ENCODE data around the gene RIPOR3.
"Not testable (repeated sequence)": the region's sequence is repeated elsewhere in the genome, so short reads cannot be mapped to it uniquely, and the experiment has no call there.

The RIPOR3 gene

DNA sequence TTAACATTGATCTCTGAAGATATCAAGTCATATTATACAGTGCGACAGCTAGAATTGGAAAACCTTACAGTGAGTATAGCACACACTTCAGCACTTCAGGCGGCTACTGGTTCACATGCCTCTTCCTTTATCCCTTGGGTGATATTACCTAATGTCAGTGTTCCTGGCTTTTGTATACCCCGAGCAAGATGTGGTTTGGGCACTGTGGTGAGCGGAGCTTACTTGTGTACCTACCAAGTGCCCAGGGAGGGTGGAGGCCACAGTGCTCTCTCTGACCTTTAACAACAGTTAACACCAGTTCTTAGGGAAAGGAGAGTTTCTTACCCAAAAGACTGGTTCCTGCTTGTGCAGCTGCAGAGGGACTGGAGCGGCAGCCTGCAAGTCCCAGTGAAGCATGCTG is 116.8 kb downstream of the RIPOR3 start:
- no peak for DNase-seq (ENCODE audit: low spot score)

DNA sequence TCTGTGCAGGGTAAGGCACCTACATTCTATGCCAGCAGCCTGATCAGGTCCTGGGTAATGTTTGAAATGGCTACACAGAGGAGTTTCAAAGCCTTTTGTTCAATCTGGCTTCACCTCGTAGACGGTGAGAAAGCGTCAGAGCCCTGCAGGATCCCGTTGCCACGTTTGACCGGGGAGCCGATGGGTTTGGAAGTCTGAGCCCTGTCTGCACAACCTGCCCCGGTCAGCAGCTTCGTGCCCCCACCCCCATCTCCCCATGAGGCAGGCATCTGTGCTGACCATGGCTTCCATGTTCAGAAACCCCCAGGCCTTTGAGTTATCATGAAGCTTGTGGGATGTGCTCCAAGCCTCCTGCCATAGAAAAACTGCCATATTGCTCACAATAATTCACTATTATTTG is 117.2 kb downstream of the RIPOR3 start:
- no peak for DNase-seq (ENCODE audit: low spot score)

DNA sequence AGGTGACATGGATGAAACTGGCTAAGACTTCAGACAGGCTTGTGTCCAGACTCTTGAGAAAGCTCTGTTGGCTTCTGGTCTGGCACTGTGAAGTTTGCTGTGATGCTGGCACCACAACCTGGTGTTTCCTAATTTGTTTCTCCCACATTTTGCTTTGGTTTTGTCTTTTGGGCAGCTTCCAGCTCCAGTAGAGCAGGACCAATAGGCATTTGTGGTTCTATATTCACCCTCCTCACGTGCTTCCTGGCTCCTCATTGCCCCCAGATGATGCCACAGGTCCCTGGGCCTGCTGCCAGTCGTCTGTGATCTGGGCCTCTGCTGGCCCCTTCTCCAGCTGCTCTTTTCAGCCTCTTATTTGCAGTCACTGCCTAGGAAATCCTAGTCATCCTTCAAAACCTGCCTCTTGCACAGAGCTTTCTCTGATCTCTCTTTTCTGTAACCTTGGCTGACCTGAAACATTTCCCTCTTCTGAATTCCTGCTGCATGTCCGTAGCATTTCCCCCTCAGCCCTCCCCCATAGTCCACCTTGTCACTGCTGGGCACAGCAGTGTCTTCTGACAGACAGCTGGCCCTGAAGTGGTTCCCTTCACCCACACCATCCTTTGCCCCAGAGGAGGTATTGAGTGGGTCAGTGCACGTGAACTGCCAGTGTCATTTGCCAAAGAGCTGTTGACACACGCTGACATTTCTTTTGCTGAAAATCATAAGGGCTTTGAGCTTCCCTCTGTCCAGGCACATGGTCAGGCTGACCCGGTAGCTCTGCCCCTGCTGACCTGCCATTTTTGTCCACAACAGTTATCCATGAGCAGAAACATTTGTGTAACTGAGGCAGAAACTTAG is 118.2 kb downstream of the RIPOR3 start:
- DNase-seq (ENCODE audit: low spot score), result peak; percentile 82

DNA sequence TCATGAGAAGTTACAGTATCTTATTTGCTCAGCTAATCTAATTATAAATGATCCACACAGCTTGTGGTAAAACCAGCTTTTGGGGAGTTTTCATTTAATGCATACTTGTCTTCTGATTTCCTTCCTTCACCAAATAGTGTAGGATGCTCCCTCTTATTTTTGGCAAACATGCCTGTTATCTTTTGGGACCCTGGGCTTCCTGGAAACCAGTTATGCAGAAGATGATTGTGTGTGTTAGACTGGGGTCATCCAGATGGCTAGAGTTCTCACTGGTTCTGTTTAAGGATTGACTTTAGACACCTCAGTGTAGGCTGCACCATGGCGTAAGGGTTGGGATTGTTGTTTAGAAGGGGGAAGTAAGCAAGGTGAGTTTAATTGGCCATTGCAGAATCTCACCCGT is 119.9 kb downstream of the RIPOR3 start:
- no peak for DNase-seq (ENCODE audit: low spot score)

DNA sequence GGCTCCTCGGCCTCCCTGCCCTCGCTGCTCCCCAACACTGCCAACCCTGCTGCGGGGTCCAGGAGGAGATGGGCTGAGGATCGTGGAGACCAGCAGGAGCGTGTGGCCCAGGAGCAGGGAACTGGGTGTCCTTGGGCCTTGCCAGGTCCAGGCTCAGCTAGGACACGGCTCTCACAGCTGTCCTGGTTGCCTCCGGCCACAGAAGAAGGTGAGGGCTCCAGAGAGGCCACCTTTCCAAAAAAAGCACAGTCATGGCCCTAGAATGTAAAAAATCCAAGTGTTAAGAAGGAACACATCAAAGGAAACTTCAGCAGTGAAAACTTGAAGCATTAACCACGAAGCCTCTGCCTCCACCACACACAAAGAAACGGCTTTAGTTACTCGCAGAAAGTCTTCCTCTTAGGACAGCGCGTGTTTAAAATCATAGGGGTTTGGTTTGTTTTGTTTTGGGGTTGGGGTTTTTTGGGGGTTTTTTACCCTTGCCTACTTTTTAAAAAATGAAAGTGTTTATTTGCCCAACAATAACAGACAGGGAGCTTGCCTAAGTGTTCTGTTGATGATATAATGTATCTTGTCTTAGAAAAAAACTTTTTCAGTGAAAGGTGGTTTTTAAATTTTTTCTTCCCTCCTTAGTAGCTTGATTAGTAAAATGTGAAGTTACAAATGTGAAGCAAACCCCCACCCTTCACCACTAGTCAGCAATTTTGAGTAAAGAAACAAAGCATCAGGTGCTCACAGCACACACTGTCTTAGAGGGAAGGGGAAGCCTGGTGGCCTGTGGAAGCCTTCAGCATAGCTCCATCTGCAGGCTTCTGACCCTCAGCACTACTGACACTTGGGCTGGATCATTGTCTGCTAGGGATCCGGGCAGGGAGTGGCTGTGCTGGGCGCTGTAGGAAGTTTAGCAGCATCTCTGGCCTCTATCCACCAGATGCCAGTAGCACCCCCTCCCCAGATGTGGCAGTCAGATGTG is 121.2 kb downstream of the RIPOR3 start:
- no peak for DNase-seq (ENCODE audit: low spot score)

DNA sequence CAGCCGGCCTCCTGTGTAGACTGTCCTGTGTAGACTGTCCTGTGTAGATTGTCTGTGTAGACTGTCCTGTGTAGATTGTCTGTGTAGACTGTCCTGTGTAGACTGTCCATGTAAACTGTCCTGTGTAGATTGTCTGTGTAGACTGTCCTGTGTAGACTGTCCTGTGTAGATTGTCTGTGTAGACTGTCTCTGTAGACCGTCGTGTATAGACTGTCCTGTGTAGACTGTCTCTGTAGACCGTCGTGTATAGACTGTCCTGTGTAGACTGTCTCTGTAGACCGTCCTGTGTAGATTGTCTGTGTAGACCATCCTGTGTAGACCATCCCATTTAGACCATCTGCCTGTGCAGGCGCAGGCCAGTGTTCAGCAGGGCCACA is 121.9 kb downstream of the RIPOR3 start:
- not testable (repeated sequence) for DNase-seq (ENCODE audit: low spot score)

DNA sequence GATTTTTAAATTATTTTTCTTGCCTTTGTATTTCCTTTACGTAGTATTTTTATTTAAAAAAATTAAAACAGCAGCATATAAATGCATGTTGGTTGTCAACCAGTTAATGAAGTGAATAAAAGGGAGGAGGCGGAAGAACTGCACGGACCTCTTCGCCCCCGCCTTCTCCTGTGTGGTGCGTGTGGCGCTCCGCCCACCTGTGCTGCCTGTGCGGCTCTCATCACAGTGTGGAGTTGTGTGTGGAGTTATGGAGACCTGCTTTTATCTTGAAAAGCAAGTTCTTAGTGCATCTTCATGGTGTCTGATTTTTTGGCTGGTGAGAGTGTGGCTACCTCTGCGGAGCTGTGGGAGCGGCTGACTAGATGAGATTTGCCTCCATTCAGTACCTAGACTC is 122.8 kb downstream of the RIPOR3 start:
- no peak for DNase-seq (ENCODE audit: low spot score)

DNA sequence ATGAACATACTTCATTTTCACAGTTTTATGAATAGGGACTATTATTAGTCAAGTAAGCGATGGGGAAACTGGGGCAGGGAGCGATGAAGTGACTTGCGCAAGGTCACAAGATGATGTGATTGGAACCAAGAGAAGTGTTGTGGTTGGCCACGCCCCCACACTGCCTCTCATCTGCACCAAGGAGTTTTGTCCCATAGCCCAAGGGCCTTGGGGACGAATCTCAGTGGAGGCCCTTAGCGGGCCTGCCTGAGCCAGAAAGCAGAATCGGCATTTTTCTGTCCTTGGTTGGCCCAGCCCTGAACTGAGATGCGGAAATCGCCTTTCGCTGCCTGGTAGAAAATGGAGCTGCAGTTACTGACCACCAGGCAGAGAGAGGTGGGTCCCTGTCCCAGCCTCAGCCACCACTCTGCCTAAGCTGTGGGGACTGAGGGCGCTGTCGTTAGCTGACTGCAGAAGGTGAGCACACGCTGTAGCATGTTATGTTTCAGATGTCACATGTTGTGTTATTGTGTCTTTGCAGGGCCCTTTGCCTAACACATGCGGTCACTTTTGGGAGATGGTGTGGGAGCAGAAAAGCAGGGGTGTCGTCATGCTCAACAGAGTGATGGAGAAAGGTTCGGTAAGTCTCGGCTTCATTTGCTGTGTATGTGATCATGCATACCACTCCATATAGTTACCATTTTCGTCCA is 123.3 kb downstream of the RIPOR3 start:
- no peak for DNase-seq (ENCODE audit: low spot score)

DNA sequence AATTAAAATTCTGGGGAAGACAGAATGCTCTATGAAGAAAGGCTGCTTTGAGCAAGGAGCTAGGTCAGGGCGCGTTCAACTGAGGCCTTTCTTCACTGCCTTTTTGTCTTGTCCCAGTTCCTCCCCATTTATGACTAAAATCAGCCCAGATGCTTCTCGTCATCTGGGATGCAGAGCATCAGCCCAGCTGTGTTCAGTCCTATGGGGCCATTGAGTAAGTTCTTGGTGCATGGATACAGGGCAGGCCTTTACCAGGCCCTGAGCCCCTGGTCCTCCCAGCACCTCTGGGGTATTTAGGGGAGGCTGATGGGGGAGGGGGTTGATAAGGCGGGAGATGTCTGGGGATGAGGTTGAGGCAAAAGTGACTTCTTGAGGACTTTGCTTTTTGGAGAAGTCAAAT is 125.5 kb downstream of the RIPOR3 start:
- DNase-seq (ENCODE audit: low spot score), result no peak

DNA sequence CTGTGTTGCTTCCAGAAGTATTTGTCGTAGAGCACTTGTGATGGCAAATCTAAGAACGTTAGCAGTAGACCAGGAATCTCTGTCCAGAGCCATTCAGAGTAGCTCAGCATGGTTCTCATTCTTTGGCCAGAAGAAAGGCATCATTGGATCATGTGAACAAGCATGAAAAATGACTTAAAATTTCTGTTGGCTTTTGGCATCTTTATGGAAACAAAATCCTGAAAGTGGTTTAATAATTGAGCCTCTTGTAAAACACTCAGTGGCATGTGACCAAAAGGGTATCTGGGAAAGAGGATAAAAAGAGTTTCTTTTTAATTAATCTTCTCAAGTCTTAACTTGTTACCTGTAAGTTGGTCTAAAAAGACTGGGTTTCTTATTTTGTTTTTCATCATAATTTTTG is 126.0 kb downstream of the RIPOR3 start:
- no peak for DNase-seq (ENCODE audit: low spot score)

DNA sequence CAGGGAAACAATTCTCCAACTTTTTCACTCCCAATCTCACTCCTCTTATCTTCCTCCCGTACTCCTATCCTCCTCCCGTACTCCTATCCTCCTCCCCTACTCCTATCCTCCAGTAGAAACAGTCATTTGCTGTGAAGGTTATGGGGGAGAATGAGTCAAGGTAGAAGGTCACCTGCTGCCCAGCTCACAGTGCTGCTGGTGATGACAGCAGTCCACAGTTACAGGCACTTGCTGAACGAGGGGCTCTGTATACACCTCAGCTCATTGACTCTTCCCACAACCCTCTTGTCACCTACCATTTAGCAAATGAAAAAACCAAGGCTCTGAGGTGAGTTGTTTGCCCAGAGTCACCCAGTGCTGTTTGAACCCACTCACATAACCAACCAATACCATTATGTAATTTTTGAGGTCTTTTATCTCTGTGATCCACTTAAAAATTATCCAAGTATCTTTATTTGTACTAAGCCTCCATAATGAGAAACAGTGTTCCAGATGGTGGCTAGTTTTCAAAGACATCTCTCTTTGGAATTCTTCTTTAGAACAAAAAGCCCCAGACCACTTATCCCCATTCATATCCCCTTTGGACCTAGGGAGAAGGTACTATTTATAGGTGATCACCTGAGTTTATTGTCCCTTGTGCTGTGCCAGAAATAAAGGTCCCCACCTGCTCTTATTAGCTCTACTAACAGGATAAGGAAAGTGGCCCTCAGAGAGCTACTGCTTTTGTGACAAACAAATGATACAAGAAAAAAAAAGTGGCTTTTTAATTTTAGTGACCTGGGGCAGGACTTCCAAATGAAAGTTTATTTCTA is 128.0 kb downstream of the RIPOR3 start:
- no peak for DNase-seq (ENCODE audit: low spot score)

DNA sequence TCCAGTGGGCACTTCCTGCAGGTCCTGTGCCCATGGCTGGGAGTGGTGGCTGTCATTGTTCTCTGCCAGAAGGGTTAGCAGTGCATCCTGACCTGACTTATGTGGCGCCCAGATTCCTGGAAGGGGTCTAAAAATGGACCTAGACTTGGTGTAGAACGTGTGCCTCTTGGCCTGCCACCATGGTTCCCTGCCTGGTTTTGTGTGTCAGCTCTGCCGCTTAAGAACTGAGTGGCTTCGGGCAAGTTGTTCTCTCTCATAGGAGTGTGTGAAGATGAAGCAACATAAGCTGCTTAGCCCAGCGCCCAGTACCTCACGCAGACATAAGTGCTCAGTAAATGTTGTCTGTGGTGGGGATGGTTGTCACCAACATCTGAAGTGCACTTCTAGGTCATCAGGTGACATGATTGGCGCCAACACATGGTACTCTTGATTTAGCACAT is 129.1 kb downstream of the RIPOR3 start:
- DNase-seq (ENCODE audit: low spot score), result no peak

DNA sequence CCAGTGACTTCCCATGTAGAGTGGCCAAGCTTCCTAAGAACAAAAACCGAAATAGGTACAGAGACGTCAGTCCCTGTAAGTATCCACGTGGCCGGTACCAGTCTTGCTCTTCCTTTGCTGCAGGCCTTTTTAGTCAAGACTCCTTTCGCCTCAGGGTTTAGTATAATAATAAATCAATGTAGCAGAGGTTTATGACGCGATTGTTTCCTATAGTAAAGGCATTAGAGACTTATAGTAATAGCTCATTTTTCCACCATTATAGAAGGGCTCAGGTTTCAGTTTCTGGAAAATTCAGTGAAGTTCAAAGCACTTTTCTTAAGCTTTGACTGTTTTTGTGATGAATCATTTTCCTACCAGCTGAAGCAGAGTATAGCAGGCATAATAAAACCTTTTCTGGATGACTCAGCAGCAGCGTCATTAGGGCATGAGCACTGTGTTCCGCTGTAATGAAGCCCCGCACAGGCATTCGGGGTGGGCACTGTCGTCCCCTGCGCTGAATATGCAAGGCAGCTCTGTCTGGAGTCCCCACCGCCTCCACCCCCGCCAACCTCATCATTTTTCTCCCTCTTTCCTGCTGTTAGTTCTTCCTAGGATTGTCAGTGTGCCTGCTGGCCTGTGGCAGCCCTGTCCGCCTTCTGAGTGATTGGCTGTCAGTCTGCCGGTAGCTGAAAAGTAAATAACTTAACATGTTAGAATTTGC is 129.8 kb downstream of the RIPOR3 start:
- peak; percentile 94 for DNase-seq (ENCODE audit: low spot score)

DNA sequence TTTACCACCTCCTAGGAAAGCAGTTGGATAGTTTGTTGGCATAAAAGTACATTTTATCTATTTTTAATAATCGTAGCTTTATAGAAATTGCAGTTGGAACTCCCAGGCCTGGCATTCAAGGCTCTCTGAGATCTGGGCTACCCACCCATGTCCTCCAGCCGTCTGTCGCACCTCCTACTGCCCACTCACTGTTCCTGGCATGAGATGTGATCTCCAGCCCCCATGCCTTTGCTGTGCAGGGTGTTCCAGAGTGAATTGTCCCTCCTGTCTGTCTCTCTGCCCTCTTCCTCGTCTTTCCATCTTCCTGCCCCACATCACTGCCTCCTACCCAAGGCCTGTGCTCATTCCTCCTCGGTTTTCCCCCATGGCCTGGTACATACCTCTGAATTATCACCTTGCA is 130.5 kb downstream of the RIPOR3 start:
- DNase-seq (ENCODE audit: low spot score), result no peak

DNA sequence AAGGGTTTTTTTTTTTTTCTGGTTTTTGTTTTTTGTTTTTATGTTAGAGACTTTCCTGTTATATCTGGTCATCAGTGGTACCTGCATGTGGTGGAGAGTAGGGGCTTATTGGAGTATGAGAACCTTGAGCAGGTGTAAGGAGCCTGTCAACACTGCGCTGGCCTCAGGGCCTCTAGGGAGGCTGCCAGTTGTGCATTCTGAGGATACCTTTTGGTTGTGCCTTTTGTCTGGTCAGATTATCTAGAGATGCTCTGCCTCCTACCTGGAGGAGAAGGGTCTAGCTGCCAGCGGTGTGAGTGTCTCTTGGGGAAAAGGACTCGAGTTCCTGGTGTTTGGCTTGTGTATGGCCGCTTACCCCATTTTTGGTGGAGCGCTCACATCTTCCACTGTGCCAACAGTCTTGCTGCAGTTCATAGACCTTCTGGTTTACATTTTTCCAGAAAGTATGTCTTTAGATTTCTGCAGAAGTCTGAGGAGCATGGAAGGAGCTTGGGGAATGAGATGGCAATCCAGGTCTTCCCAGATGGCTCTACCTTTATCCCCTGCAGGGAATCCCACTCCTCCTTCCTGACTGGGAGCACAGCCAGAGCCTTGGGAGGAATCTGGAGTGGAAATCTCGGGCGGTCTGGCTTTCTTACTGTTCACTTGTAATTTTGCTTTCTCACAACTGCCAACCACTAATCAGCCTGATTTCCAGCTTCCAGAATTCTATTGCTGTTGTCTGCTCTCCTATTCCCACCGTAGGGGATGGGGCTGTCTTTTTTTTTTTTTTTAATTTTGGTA is 131.3 kb downstream of the RIPOR3 start:
- no peak for DNase-seq (ENCODE audit: low spot score)

DNA sequence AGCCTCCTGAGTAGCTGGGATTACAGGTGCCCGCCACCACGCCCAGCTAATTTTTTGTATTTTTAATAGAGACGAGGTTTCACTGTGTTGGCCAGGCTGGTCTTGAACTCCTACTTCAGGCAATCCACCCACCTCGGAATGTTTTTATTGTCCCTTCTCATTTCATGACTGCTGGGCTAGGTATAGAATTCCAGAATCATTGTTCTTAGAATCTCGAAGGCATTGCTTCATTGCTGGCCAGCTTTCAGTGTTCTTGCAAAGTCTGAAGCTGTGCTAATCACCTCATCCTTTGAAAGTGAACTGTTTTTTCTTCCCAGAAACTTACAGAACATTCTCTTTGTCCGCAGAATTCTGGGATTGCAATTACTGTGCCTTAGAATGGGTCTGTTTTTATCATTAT is 132.2 kb downstream of the RIPOR3 start:
- no peak for DNase-seq (ENCODE audit: low spot score)

DNA sequence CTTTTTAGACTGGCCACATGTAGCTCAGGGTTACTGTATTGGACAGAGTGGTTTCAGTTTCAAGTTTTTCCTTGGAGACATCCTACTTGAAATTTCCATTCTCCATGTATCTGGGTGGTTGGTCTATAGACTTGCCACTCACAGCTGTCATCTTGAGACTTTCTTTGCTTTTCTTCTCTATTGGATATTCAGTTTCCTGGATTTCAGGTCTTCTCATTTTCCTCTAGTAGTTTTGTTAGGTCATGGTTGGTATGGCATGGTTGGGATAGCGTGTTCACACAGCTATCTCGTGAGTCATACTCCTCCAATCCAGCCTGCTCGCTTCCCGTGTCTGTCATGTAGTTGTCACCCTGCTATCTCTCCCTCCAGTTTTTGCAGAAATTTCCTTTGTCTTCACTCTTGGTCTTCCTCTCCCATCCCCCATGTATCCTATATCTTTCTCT is 132.8 kb downstream of the RIPOR3 start:
- DNase-seq (ENCODE audit: low spot score), result peak; percentile 28

DNA sequence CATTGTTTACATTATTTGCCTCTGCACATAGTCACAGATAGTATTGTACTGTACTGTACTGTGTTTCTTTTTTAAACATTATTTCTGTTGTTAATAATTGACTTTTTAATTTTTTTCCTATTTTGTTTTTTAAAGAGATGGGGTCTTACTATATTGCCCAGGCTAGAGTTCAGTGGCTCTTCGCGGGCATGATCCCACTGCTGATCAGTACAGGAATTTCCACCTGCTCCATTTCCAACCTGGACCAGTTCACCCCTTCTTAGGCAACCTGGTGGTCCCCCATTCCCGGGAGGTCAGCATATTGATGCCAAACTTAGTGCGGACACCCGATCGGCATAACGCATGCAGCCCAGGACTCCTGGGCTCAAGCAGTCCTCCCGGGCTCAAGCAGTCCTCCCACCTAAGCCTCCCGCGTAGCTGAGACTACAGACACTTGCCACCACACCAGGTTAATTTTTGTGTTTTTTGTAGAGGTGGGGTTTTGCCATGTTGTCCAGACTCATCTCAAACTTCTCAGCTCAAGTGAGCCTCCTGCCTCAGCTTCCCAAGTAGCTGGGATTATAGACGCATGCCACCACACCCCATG is 133.7 kb downstream of the RIPOR3 start:
- no peak for DNase-seq (ENCODE audit: low spot score)

DNA sequence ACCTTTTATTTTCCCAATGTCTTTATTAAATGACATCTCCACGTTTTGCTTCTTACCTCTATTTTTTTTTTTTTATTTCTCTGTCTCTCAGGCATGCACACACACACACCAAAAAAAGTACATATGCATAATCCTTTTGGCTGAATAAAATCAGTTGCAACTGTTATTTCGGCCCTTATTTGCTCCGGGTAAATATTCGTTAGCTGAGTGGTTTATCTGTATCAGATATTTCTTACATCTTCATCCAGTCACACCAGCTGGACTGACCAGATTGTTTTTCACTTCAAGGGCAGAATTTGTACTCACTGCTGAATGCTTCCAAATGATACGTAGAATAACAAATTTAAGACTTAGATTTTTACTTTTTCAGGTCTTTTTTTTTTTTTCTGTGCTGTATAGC is 135.7 kb downstream of the RIPOR3 start:
- DNase-seq (ENCODE audit: low spot score), result no peak

Measured in AG08395 (cell line).